ENCODE measurements around the gene PFN2. TPM values are rescaled to one million over a fixed set of nuclear protein-coding genes. Genes with fewer than 3 reads are reported as not detected.
"Not testable (repeated sequence)": the region's sequence is repeated elsewhere in the genome, so short reads cannot be mapped to it uniquely, and the experiment has no call there.

Gene PFN2
- total and polyA plus RNA-seq, 12 donors, result 35.5 to 78.3 (median 64.5) TPM

- 77 to 80% methylated on average over 2 of the region's 2 CpGs for WGBS, 2 donors
- H3K9me3 ChIP-seq, result no peaks in the 10 kb centered on the region
- no peaks in the 10 kb centered on the region for H3K27me3 ChIP-seq
- no peak overlapping the region for H3K4me3 ChIP-seq
- ATAC-seq (no peak), DNase-seq (no peak)
- no peak for TF ChIP-seq CTCF (IDR thresholded peaks at IDR 0.05)
- H3K27ac ChIP-seq, result no peak overlapping the region
- H3K4me1 ChIP-seq, result peaks cover 0 to 27% (median 12%) of the 10 kb centered on the region in 9 donors
- intact Hi-C loops (cut with DNase I), result no loop called here
- peaks cover 0 to 37% (median 0%) of the 10 kb centered on the region in 9 donors for H3K36me3 ChIP-seq
Measured at GRCh38 chr3:149955449-149955848, 15.2 kb downstream of the PFN2 start.

GRCh38 chr3:149954812-149955211 lies 15.9 kb downstream of the PFN2 start:
- Histone ChIP-seq H3K4me1 (peaks cover 0 to 27% (median 12%) of the 10 kb centered on the region in 9 donors), H3K36me3 (peaks cover 0 to 31% (median 0%) of the 10 kb centered on the region in 9 donors), H3K27ac (no peak overlapping the region), H3K9me3 (no peaks in the 10 kb centered on the region), H3K27me3 (no peaks in the 10 kb centered on the region), H3K4me3 (no peak overlapping the region)
- ATAC-seq, result no peak
- TF ChIP-seq CTCF (IDR thresholded peaks at IDR 0.05), result no peak
- 39 to 51% methylated on average over 1 of the region's 1 CpG for WGBS, 2 donors
- DNase-seq, result no peak
- intact Hi-C loops (cut with DNase I), result no loop called here

GRCh38 chr3:149949181-149949580 lies 21.5 kb downstream of the PFN2 start:
- Histone ChIP-seq H3K4me3 (no peak overlapping the region), H3K27me3 (no peaks in the 10 kb centered on the region), H3K4me1 (peaks cover 0 to 21% (median 5%) of the 10 kb centered on the region in 9 donors), H3K9me3 (peaks cover 0 to 12% (median 0%) of the 10 kb centered on the region in 11 donors), H3K27ac (no peak overlapping the region), H3K36me3 (peaks cover 0 to 34% (median 0%) of the 10 kb centered on the region in 9 donors)
- DNase-seq, result no peak
- no peak for ATAC-seq
- WGBS, 2 donors, result 94 to 99% methylated on average over 2 of the region's 2 CpGs
- no peak for TF ChIP-seq CTCF (IDR thresholded peaks at IDR 0.05)
- intact Hi-C loops (cut with DNase I), result no loop called here

GRCh38 chr3:149947231-149947630 lies 23.5 kb downstream of the PFN2 start:
- Histone ChIP-seq H3K27ac (no peak overlapping the region), H3K4me3 (no peak overlapping the region), H3K36me3 (peaks cover 0 to 33% (median 0%) of the 10 kb centered on the region in 9 donors), H3K9me3 (peaks cover 0 to 25% (median 0%) of the 10 kb centered on the region in 11 donors), H3K27me3 (no peaks in the 10 kb centered on the region), H3K4me1 (peaks cover 0 to 12% (median 5%) of the 10 kb centered on the region in 9 donors)
- 95 to 99% methylated on average over 7 of the region's 7 CpGs for WGBS, 2 donors
- no peak for TF ChIP-seq CTCF (IDR thresholded peaks at IDR 0.05)
- intact Hi-C loops (cut with DNase I), result no loop called here
- no peak for DNase-seq
- ATAC-seq, result no peak

GRCh38 chr3:149943966-149944365 lies 26.7 kb downstream of the PFN2 start:
- WGBS, 2 donors, result 93 to 97% methylated on average over 3 of the region's 3 CpGs
- H3K9me3 ChIP-seq, result peaks cover 0 to 25% (median 0%) of the 10 kb centered on the region in 11 donors
- ATAC-seq; H3K27ac ChIP-seq; DNase-seq; H3K4me3 ChIP-seq; H3K27me3 ChIP-seq; intact Hi-C loops (cut with DNase I): not testable (repeated sequence)
- peaks cover 0 to 34% (median 0%) of the 10 kb centered on the region in 9 donors for H3K36me3 ChIP-seq
- H3K4me1 ChIP-seq, result peaks cover 0 to 22% (median 8%) of the 10 kb centered on the region in 9 donors
